Hippocampal formation (tissue), 2 donors: Measurements from ENCODE around the gene RSPH9.

Experiments
- DNase-seq, 2 donors: peaks; one replicate each; lab custom pipeline; 2025; lab: John Stamatoyannopoulos, UW

The RSPH9 gene, protein sequence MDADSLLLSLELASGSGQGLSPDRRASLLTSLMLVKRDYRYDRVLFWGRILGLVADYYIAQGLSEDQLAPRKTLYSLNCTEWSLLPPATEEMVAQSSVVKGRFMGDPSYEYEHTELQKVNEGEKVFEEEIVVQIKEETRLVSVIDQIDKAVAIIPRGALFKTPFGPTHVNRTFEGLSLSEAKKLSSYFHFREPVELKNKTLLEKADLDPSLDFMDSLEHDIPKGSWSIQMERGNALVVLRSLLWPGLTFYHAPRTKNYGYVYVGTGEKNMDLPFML

DNA sequence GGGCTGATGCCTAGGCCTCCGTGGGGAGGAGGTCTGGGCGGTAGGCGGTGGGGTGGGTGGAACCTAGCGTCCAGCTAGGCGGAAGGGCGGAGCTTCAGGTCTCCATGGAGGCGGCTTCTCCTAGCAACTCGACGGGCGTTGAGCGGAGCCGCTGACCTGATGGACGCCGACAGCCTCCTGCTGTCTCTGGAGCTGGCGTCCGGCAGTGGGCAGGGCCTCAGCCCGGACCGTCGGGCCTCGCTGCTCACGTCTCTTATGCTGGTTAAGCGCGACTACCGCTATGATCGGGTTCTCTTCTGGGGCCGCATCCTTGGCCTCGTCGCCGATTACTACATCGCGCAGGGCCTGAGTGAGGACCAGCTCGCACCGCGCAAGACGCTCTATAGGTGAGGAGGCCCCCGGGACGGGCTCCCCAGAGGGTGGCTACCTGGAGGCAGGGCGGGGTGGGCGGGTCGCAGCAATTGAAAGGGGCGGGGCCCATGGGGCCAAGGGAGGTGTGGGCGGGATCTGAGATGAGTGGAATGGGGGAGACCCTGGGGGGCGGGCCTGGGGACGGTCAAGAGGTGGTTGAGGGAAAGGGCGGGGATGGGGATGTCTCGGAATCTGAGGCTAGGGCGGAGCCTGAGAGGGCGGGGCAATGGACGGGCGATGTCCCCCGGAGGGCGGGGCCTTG, at the start of gene RSPH9:
RSPH9 (plus strand) TSS at position 97 of the 673 bp plus-strand sequence; CDS start at position 160, 63 bp downstream.
- peak in 1 of 2 donors; percentile 3 for DNase-seq

DNA sequence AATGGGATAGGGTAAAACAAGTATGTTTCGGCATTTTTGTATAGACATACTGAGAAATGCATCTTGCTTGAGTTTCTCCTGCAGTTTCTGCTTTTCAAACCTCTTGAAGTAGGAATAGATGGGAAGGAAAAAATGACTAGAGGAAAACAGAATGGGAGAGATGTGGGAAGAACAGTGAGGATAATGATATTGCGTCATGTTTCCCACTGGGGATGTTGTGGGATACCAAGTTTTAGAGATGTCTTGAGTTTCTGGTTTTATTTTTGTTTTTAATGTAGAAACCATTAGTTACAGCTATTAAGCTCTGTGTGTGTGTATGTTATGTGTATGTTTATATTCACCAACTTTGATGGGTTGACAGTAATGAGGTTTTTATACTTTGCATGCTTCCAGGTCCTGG, 44.2 kb upstream of the RSPH9 start:
- DNase-seq, result no peak

DNA sequence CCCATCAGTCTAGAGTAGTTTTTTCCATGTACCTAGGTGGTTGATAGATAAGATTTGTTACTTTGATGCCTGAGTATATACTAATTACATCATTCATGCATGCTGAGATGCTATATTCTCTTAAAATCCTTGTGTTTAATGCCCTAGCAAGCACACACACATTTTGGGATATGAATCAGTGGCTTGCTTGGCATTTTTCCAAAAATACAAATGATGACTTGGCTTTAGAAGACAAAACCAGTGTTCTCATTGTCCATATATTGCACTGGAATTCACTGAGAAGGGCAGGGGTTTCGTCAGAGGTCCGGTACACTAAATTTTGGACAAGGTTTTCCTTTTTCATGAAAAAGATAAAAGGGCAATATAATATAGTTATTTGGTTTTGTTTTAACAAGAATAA, 40.7 kb upstream of the RSPH9 start:
- DNase-seq, result no peak

- no peak for DNase-seq
These were observed 38.8 kb upstream of the RSPH9 start for GRCh38 chr6:43606019-43606418.

DNA sequence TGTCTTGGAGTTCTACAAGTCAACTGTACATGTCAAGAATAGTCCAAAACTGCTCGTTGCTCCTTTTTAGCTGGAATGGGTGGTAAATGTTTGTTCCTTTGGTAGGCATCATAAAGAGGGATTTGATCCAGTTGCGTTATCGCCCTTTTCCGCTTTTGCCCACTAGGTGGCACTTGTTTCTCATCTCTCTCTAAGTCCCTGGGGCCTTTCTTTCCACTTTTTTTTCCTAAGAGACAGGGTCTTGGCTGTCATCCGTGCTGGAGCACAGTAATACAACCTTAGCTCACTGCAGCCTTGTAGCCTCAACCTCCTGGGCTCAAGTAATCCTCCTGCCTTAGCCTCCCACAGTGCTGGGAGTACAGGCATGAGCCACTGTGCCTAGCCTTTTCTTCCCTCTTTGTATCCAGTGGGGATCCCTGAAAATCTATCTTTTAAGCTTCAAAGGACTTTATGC, 36.5 kb upstream of the RSPH9 start:
- peak; percentile 22 to 63 for DNase-seq

- no peak for DNase-seq
These were observed 36.0 kb upstream of the RSPH9 start for GRCh38 chr6:43608807-43609206.

DNA sequence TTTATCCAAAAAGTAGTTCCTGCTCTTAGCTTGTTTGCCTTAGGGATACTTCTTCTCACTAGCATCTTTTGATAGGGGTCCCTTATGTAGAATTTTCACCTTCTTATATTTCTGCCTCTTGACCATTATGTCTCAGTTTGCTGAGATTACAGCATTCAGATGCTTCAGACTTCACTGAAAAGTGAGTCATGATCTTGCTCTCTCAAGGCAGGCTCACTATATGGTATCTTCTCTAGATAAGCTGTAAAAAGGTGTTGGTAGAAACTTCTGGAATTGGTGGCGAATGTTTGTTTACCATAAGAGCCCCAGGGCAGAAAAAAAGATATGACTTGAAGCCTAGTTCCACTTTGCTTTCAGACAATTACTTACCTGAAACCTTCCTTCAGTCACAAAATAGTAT, 35.4 kb upstream of the RSPH9 start:
- no peak for DNase-seq

GRCh38 chr6:43610431-43610830, 34.4 kb upstream of the RSPH9 start:
- no peak for DNase-seq

- DNase-seq, result no peak
These were observed 31.0 kb upstream of the RSPH9 start for GRCh38 chr6:43613721-43614395.

- DNase-seq, result no peak
These were observed 30.5 kb upstream of the RSPH9 start for GRCh38 chr6:43614396-43614730.

DNA sequence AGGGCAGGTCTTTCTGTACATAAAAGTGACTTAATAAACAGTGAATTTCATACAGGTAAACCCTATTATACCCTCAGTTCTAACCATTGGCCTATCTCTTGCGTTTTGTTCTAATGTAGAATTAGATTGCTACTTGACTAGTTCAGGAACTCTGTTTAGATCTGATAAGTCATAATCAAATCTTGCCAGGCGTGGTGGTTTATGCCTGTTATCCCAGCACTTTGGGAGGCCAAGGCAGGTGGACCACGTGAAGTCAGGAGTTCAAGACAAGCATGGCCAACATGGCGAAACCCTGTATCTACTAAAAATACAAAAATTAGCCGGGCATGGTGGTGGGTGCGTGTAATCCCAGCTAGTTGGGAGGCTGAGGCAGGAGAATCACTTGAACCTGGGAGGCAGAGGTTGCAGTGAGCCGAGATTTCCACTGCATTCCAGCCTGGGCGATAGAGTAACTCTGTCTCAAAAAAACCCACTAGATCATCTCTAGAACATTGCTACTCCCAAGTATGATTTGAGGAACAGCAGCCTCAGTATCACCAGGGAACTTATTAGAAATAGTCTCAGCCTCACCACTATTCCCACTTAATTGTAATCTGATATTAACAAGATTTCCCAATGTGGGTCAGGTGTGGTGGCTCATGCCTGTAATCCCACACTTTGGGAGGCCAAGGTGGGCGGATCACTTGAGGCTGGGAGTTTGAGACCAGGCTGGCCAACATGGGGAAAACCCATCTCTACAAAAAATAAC, 27.9 kb upstream of the RSPH9 start:
- DNase-seq, result no peak

DNA sequence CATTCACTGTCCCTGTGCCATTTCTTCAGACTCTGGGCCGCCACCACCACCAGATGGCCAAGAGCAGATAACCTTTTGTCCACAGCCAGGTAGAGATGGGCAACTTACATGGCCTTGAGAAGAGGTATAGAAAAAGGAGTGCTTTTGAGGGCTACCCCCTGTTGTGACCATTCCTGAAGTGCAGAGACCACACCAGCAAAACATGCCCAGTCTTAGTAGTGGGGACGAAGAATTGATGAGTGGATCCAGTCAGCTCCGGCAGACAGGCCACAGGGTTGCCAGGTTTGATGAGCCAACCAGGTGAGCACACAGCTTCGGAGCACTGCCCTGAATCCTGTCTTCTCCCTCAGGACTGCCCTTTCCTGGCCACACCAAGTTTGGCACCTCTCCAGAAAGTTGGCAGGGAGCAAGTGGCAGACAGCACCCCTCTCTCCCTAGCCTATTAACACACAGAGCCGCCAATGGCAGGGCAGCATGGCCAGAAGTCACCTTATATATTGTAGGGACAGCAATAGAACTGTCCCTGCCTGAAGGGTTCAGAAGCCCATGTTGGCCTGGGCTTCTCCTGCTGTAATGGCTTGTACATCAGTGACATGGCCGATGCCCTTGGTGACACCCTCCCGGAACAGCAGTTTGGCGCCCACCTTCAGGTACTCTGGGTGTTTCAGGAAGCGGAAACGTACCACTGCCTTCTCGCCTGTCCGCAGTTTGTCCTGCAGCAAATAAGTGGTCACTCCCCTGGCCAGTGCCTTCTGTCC, 23.6 kb upstream of the RSPH9 start:
- no peak for DNase-seq

DNA sequence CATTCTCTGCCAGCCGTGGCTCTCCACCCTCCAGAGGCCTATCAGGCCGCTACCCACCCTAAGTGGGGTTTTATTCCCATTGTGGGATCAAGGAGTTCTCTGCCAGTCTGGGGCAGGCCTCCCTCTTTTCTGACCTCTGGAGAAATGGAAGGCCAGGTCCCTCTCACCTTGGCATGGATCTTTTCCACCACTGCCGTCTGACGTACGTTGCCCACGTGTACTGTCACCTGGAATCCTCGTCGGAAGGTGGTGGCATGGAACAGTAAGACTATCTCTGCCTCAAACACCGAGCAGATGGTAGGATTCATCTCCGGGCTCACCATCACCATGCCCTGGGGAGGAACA, 23.0 kb upstream of the RSPH9 start:
- no peak for DNase-seq

DNA sequence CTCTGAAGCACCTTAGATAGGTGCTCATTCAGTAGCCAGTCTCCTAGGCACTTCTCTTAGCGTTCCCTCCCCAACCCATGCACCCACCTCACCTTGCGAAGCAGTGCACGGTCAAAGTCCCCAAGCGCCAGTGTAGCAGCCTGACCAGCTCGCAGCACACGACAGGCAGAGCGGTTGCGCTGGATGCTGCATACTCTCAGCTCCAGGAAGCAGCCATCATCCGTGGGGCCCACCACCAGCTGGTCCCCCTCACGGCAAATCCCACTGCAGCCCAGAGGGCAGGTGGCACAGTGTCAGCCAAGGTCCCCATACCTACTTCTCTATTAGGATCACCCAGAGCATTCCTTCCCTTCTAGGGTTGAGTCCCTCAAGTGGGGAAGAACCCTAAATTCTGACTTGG, 22.3 kb upstream of the RSPH9 start:
- no peak for DNase-seq

- no peak for DNase-seq
These were observed 20.7 kb upstream of the RSPH9 start for GRCh38 chr6:43623880-43624785.

DNA sequence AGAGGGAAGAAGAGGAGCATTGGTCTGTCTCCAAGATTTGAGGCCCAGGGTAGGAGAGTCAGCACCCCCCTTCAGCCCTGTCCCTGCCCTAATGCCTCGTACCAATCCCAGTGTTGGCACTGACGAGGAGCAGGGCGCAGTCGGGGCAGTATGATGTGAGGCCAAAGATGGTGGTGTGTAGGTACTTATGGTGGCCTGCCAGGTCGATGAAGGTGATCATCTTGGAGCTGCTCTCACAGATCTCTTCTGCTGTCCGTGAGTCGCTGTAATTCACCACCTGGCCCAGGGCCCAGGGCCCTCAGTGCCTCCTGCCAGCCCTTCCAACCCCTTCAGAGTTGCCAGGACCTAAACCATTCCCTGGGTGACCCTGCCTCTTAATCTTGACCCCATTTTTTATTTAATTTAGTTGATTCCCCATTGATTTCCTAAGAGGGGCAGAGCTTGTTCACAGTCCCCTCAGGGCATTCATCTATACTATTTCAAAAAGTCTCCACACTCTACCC, 20.0 kb upstream of the RSPH9 start:
- no peak for DNase-seq

DNA sequence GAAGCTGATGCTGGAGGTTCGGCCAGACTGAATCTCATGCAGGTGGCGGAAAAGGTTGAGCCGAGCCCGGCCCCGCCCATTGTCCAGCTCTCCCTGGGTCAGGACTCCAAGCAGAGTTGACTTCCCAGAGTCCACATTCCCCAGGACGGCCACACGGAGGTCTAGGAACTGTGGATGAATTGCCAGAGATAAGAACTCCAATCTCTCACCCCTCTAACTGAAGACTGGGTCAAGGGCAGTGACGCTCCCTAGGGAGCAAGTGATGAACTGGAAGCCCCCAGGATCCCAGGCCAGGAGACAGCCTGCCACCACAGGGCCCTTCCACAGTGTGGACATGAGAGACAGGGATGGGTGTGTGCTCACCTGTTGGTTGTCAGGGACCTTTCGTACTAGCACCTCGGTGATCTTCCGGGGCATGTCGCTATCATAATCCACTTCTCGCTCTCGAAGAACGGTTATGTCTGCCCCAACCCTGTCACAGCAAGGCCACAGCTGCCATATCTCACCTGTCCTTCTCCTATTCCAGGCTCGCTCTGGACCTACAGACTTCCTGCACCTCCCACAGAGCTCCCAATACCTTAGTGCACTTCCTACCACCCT, 19.3 kb upstream of the RSPH9 start:
- DNase-seq, result no peak

- peak in 1 of 2 donors; percentile 10 for DNase-seq
These were observed 17.6 kb upstream of the RSPH9 start for GRCh38 chr6:43627008-43627825.
